T-helper 22 cell (primary cell): ENCODE results near the gene PARD3.

Experiments used
- DNase-seq: peaks from one replicate; pipeline ENCODE4 v3.0.0-alpha.2; 2020; ENCODE audit warnings: low read depth

PARD3 gene

DNA sequence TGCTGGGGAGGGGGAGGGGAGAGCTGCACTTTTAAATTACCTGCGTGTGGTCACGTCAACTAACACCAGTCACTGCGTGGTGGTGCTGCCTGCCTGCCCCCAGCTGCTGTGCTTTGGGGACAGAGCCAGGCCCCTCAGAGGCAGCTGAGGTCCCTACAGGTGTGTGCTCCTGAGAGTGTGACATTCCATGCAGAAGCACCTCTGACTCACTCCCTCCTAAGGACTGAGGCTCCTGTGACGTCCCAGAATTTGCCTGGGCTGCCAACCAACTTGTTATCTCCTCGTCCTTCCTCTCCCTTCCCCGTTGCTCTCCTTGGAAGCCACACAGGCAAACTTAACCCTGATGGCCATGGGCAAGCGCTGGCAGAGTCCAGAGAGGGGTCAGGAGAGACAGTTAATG, 563.0 kb downstream of the PARD3 start:
- DNase-seq = no peak

DNA sequence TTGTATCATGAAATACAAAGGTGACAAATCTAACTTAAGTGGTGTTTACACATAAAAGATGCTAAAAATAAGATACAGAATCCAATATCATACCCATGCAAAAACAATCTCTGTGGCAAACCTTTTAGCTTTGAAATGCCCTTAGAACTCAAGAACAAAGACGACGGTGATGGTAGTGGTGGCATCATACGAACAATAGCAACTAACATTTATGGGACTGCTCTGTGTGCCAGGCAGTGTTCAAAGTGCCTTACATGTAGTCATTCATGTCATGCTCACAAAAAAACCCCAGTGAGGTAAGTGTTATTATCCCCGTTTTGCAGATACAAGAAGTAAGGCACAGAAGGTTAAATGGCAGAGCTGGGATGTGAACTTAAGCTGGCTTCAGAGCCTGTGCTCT, 563.9 kb downstream of the PARD3 start:
- DNase-seq = no peak

DNA sequence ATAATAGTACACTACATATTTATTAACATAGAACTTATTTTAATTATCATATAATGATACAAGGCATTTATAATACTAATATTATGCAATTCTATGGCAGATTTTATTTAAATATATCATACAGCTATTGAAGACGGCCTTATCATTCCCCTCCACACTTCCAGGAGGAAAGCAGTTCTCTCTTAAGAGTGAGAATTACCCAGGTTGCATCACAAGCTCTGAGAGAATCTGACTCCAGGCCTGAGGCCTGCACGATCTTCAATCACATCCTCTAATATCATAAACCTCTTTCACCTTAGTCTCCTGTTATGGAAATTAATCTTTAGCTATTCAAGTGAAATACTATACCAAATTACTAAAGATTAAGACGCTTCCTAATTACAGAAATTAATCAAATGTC, 564.4 kb downstream of the PARD3 start:
- DNase-seq = no peak

DNA sequence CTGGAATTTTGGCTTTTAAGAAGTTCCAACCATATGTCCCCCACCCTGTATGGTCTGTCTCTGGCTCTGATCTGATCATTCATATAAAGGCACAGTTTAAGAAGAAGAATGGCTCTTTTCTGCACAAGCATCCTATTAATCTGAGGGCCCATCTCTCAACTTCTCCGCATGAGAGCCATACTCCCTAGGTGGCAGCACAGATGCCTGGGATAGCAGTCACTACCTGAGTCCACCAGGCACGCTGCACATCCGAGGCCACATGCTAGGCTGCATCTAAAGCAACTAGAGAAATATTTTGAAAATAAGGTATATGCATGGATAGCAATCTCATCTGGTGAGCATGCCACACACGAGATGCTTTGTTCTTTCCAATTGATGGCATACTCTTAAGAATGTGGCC, 565.5 kb downstream of the PARD3 start:
- no peak for DNase-seq

DNA sequence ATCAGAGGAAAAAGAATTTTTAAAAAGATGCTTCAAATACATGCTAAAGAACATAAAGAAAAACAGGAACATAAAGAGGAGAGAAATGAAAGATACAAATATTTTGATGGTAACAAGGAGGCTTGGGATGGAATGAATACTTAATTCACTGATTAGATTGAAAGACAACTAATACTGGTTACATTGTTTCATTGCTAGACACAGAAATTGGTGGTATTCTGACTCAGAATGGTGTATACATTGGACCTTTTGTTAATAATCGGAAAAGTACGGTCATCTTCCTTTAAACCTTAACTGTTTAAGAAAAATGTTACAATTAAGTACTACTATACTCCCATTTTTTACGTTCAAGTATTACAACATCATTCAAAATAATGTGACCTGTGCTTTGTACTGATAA, 567.5 kb downstream of the PARD3 start:
- DNase-seq = no peak

DNA sequence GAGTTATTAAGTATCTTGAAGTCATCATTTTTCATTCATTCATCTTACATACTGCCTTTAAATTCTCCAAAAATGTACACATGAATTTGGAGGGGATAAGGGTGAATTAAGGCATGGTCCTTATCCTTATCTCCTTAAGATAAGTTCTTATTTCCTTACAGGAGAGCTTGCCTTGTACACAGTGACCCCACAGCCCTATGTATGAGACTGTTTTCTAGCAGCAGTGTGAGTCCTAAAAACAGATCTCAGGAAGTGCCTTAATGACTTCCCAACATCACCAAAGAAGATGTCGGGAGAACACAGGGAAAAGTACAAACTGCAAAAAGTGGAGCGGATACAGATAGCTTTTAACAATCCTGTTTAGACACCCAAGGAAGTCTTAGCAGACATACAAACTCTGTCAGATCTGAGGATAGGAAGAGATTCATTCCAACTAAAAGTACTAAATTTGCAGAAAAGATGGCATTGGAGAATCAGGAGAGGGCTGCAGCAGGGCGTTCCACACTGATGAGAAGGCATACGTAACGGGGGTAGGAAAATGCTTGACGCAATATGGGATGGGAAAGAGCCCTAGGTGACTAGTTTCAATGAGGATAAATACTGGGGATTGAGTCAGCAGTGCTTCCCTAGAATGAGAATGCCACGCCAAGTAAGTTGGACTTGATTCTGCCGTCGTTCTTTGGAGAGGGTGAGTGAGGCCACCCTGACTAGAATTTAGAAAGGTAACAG, 570.2 kb downstream of the PARD3 start:
- DNase-seq = no peak

DNA sequence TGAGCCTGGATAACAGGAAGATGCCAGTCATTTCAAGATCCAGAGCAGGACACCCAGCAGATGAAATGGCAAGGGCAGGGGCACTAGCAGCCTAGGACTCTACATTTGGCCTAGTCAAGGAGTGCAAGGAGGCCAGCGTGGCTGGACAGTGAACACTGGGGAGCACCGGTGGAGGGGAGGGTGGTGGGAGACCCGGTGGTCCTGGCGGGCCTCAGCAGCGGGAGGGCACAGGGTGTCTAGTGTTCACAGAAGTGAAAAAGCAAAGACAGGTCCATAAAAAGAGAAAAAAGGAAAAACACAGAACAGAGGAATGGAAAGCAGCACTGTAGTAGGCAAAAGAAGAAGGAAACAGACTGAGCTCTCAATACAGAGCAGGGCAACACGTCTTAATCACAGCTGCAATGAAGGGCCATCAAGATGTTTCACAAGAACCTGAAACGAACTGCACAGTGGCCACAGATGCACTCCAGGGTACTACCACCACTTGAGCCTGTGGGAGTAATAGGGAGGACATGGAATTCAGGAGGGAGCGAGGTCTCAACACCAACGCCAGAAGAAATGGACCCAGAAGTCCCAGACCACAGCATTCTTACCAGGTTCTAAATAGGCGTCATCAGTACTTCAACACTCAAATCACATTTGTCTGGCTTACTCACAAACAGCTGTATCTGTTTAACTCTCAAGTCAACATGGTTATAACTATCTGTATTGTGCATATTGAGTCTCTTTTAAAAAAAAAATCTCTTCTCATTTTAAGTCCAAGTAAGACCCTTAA, 573.7 kb downstream of the PARD3 start:
- no peak for DNase-seq

DNA sequence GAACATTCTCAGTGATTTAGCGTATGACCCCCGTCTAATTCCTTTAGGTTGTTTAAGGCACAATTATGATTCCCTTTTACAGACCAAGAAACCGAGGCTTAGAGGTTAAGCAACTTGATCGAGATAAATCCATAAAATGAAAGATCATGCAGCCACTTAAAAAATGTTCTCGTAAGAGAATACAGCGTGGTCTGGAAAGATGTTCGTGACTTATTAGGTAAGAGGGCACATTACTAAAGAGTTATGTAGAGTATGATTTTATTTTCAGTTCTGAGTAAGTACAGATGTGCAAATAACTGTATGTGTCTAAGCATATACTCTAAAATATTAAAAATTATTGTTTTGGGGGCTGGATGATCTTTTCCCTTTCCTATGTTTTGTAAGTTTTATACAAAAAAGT, 575.1 kb downstream of the PARD3 start:
- no peak for DNase-seq

DNA sequence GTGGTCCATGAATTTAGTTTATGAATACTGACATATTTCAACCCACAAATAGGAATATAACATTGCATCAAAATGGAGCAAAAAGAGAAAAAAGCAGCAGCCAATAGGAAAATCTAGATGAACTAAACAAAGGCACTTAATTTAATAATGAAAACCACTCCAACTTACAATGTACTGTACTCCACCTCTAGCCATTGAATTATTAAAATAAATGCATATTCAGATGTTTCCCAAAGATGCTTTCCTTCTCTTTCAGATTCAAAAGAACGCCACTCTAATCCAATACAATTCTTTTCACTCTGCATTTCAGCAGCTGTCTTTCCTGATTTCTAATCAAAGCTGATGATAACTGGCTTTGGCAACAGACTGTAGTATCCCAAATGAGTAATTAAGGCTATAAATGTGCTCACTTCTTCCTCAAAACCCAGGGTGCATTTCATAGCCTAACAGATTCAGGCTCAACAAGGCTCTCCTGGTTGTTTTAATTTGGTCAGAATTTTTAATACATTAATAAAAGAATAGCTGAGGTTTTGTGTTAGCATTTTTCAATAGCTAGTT, 577.1 kb downstream of the PARD3 start:
- no peak for DNase-seq

DNA sequence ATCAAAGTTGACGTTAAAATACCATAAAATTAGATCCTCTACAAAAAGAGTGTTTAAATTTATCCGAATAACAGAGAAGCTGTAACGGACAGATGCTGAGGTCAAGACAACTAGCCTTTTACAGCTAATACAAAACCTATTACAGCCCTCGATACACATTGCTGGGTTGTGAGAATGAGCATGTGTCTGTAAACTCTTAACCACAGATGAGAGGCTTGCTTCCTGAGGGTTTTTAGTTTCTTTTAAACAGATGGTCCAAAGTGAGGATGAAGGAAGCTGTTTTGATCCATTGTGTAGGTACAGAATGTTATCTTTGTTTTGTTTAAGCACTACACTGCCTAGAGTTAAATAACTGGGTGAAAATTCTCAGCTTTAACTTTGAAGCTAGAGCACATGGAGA, 578.2 kb downstream of the PARD3 start:
- DNase-seq = no peak

DNA sequence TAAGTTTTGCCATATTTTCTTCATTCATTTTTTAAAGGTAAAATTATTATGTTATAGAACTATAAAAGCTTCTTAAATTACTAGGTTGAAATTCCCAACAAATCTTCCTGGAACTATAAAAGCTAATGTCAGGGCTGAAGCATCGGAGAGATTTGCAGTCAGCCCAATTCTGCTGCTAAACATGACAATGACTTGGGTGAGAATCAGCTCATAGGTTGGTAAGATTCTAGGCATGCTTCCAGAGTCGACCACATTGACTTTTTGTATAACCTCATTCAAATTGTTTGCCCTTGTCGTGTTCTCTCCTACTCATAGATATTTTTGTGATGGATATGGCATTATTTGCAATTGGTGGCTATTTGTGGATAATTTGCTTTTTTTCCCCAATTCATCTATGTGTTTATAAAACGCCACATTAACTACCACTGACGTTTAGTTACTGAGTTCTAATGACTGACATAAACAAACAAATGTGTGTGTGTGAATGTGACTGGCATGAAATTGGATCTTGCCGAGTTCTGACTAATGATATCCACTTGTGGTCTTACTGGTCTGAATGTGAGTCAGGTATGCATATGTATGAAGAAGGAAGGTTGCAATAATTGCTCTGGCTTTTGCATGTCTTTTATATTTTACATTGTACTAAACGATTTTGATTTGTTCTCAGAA, 579.8 kb downstream of the PARD3 start:
- no peak for DNase-seq

DNA sequence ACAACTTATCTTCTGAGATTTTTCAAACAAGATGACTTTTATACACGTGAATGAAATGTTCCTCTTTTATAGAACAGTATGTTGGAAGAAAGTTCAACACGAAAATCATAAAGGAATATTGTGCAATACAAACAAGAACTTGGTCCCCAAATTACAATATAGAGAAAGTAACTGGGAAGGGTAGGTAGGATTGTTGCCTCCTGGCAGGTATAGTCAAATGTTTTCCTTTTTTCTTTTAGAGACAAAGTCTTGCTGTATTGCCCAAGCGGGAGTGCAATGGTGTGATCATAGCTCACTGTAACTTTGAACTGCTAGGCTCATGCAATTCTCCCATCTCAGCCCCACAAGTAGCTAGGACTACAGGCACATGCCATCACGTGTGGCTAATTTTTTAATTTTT, 582.6 kb downstream of the PARD3 start:
- DNase-seq = no peak

DNA sequence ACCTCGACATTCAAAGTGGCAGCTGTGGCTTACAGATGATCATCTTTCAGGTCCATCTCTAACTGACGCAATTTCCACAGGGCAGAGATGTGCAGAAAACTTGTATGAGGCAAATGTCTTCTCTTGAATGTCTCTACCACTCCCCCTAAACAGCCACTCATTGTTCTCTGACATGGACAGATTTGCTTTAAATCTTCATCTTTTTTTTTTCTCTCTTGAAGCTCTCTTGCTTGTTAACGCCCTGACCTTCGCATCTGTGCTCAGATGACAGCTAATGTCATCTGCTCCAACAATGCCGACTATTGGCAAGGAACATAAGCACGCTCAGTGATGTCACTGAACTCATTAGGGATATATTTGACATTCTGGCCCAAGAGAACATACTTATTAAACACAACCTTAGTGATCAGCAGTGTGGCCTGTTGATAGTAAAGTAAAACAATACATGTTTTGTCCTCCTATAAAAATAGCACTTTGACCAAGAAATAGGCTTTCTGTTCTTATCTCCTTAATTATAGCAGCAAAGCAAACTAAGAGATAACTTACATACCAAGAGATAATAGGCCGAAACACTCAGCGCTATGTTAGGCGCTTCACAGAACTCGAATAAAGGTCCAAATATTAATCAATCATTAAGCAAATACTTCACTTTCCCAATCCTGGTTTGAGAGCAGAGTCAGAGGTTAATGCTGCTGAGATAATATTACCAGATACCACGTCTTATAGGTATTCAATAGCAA, 583.5 kb downstream of the PARD3 start:
- no peak for DNase-seq

DNA sequence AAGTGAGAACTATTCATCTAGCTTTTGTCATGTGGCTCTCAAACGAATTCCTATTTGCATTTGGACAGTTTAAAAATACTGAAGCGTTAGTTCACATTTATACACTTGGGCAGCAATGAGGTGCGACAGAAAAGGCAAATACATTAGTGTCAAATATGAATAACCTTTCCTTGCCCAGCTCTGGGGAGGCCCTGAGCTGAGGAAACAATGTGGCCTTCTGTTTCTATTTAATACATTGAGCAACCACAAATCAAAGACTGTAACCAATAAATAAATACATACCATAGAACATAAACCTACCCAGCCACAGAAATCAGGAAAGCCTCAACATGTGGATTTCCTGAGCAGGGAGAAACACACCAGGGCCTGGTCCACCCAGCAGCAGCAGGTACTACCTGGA, 585.2 kb downstream of the PARD3 start:
- no peak for DNase-seq

DNA sequence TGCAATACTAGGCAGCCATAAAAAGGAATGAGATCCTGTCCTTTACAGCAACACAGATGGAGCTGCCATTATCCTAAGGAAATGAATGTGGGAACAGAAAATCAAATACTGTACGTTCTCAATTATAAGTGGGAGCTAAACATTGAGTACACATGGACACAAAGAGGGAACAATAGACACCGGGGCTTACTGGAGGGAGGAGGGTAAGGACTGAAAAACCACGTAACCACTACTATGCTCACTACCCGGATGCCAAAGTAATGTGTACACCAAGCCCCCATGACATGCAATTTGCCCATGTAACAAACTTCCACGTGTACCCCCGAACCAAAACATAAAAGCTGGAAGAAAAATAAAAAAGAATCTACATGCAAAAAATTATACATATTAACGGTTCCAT, 587.0 kb downstream of the PARD3 start:
- no peak for DNase-seq

DNA sequence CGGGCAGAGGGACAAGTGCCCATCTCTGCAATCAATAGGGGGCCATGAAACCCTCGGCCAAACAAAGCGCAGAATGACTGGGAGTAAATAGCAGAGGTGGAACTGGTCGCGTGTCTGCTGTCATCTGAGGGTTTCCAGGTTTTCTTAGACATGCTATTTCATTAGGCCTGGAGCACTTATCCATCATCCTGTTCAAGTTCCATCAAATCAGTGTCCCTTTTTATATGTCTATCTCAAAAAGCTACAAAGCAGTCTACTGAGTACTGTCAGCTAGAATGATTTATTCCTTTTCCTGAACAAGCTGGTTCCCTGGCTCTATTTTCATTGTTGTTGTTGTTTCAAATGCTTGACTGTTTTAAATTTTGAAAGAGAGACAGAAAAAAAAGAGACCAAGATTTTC, 590.5 kb downstream of the PARD3 start:
- no peak for DNase-seq

DNA sequence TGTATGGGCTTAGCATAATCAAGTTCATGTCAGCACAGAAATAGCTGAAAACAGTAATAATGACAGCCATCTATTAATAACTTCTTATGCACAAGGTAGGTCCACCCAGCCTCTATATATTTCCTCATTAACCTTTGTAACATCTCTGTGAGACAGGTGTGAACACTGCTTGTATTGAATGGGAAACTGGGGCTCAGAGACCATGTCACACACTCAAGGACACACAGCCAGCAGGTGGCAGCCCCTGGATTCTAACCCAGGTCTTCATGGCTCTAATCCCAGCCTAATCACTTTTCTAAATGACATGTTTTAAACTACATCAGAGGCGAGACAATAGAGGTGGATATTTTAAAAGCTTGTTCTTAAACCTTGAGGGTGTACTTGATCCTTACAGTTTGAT, 591.4 kb downstream of the PARD3 start:
- DNase-seq = no peak

DNA sequence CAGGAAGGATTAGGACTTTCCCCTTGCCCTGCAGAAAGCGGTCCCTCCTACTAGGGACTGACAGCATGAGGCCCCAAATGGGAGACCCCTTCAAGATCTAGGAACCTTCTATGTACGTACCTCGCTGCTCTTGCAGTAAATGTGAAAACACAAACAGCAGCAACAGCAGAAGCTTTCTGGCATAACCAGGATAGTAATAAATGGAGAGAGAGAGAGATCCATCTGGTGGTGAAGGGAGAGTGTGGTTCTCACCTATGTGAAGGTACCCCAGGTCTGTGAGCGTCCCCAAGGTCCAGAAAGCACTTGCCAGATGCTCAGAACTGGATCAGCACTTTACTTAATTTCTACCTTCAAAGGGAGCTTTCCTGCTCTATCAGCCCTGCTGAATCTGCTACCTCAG, 592.7 kb downstream of the PARD3 start:
- DNase-seq = no peak

DNA sequence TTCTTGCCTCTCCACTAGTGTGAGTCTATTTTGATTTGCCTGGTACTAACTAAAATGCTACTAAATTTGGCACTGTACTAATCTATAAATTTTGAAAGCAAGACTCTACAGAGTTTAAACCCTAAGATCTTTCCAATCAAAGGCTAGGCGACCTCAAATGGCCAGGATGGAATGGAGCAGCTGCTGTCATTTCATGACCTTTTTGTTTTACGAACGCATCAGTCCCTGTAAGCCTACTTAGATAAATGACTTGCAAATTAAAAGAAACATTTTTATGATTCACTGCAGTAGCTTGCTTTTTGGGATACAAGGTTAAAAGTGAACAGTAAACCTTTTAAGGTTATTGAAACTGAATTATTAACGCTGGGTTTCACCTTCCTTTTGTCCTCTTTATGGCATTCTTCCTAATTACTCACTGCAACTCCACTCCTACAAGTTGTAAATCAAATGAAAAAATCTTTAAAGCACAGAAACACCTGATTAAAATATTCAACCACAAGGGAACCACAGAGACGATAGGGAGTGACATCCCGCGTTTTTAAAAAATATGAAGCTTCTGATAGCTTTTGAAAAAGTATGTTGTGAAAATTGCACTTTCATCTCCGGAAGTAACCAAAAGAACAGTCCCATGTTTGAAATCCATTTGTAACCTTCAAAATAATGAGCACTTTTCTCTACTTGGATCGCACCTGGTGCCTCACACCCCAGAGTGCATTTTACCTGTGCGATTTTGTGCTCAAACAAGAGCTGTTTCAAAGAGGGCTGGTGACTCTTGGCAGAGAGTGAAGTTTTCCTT, 595.1 kb downstream of the PARD3 start:
- DNase-seq = no peak

DNA sequence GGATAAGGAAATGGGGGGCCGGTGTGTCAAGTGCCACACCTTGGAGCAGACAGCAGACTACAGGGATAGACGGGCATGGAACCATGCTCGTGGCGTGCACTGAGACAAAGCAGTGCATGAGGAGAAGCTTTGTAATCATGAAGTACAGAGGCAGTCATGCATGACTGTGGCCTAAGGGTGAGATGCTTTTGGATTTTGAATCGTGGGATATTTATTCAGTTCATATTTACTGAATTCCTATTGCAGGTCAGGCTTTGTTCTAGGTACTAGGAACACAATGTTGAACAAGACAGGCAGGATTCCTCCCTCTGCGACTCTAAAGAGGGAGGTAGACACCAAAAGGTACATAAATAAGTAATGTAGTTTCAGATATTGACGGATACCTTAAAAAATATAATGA, 597.6 kb downstream of the PARD3 start:
- DNase-seq = no peak

DNA sequence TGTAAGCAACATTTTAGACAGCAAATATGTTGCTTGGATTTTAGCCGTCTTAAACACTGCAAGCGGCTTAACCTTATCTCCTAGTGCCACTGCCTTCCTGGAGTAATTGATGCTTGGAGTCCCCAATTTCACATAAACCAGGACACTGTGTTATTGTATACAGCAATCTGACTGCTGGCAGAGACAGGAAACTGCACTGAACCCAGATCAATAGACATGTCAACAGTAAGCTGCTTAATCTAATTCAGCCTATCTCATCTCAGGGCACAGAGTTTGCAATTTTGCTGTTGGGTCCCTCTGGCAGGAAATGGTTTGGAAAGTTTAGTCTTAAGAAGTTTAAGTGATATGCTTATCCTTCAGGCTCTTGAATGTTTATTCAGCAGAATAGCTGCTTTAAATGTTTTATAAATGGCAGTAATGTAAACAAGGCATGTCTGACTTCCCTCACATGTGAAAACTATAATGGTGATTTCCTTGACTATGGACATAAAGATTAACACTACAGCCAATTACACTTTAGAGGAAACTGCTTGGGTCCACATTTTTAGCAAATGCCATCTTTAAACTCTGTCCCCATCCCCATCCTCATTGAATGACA, 598.6 kb downstream of the PARD3 start:
- DNase-seq = no peak
